SU-DHL-6 (cell line): Measurements from ENCODE around the gene TXLNG.
A peak's percentile ranks its signal among the peaks of the same experiment; 100 is the strongest.

Experiments used
- H2AFZ ChIP-seq: fragments of 200-600 bp; sonication (generic); 2 replicates; pipeline ENCODE4 v1.6.1; 2014; ENCODE audit warnings: low read depth, mild to moderate bottlenecking, moderate library complexity, mixed read lengths, antibody characterized with exemption, low read length; ENCODE audit not compliant: severe bottlenecking
- H3F3A ChIP-seq: fragments of 200-600 bp; shearing (Covaris generic); 2 replicates; pipeline ENCODE4 v1.6.0; 2016; ENCODE audit warnings: antibody characterized with exemption, mild to moderate bottlenecking; ENCODE audit not compliant: insufficient read depth
- H3K27ac ChIP-seq: fragments of 200-600 bp; sonication (generic); 2 replicates; pipeline ENCODE4 v1.5.1; 2016; ENCODE audit warnings: low read depth, mild to moderate bottlenecking, low read length, moderate library complexity, mixed read lengths
- H3K27me3 ChIP-seq: fragments of 200-600 bp; sonication (generic), shearing (Covaris generic); 2 replicates; pipeline ENCODE4 v1.6.0; 2014; ENCODE audit warnings: mild to moderate bottlenecking, low read length
- H3K36me3 ChIP-seq: fragments of 200-600 bp; sonication (generic); 2 replicates; pipeline ENCODE4 v1.6.1; 2014; ENCODE audit warnings: mild to moderate bottlenecking, low read length, mixed read lengths
- H3K4me2 ChIP-seq: fragments of 300-600, 200-600 bp; shearing (Covaris generic), sonication (generic); 2 replicates; pipeline ENCODE4 v1.6.0; 2014; ENCODE audit warnings: low read length, low read depth, mild to moderate bottlenecking; ENCODE audit not compliant: poor library complexity, severe bottlenecking
- H3K4me3 ChIP-seq: fragments of 200-600 bp; sonication (generic); 2 replicates; pipeline ENCODE4 v1.5.1; 2014; ENCODE audit warnings: antibody characterized with exemption, low read length, mild to moderate bottlenecking, mixed read lengths; ENCODE audit not compliant: insufficient read depth, poor library complexity, severe bottlenecking
- H3K79me2 ChIP-seq: fragments of 200-600 bp; sonication (generic); 2 replicates; pipeline ENCODE4 v1.6.1; 2014; ENCODE audit warnings: mild to moderate bottlenecking, low read length, moderate library complexity; ENCODE audit not compliant: insufficient read depth
- H3K9ac ChIP-seq: fragments of 200-600 bp; sonication (generic); 2 replicates; pipeline ENCODE4 v1.7.0; 2014; ENCODE audit warnings: mild to moderate bottlenecking, low read length
- H3K9me2 ChIP-seq: fragments of 200-600 bp; sonication (generic); replicated peaks from 2 replicates; pipeline ENCODE4 v1.6.1; 2014; ENCODE audit warnings: low read length; ENCODE audit not compliant: insufficient read depth
- H3K9me3 ChIP-seq: fragments of 200-600 bp; sonication (generic); 2 replicates; pipeline ENCODE4 v1.6.1; 2014; ENCODE audit warnings: low read length, mixed read lengths; ENCODE audit not compliant: insufficient read depth
- H4K20me1 ChIP-seq: fragments of 200-600 bp; sonication (generic); 2 replicates; pipeline ENCODE4 v1.6.1; 2014; ENCODE audit warnings: low read depth, mild to moderate bottlenecking, antibody characterized with exemption, low read length, moderate library complexity, mixed read lengths
- EZH2phosphoT487 ChIP-seq: fragments of 200-600 bp; sonication (generic), shearing (Covaris generic); conservative IDR thresholded peaks from 2 replicates; pipeline ENCODE4 v1.6.1; 2018; ENCODE audit warnings: mild to moderate bottlenecking, antibody characterized with exemption, low read length, moderate library complexity, mixed read lengths
- TF ChIP-seq, protein P1 (sequence below): fragments of 200-600 bp; sonication (generic); IDR thresholded peaks from one replicate; pipeline ENCODE4 v1.5.1; 2017; ENCODE audit warnings: antibody characterized with exemption, mild to moderate bottlenecking, low read length, moderate library complexity; ENCODE audit not compliant: insufficient read depth, poor library complexity, severe bottlenecking

Gene TXLNG

DNA sequence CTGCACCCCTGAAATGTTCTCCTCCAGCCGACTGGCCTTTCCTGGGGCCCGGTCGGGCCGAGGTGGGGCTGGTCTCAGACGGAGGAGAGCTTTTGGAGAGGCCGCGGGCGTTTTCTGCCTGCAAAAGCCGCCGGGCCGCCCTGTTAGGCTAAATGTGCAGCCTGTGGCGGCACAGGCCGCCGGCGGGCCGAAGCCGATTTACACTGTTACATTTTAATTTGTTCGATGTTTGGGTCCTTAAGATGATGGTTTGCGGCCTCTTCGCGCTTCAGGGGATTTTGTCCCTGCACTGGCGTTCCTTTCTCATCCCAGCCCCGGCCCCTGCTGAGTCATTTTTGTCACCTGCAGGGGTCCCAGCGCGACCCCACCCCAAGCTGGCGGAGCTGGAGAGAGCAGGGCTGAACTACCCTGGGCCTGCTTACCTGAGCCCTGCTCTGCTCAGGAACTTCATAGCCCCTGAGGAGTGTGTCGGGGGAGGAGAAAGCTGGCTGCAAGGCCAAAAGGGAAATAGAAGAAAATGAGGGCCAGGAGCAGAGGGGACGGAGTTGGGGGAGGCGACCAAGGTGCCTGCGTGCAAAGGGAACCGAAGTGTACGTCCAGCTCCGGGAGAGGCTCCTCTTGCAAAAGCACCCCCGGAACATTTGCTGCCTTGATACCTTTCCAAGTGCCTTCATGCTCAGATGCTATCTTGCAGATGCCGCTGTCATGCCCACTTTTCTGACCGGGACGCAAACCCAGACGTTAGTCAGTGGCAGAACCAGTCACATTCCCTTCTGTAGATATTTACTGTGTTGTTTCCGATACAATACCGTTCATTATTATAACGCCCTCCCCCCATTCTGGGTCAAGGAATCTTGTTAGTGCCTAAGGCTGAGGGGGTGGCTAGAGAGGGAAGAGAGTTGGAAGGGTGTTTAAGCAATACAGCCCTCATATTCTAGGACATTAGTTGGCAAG is 84.9 kb downstream of the TXLNG start:
- TF ChIP-seq, protein P1, sequence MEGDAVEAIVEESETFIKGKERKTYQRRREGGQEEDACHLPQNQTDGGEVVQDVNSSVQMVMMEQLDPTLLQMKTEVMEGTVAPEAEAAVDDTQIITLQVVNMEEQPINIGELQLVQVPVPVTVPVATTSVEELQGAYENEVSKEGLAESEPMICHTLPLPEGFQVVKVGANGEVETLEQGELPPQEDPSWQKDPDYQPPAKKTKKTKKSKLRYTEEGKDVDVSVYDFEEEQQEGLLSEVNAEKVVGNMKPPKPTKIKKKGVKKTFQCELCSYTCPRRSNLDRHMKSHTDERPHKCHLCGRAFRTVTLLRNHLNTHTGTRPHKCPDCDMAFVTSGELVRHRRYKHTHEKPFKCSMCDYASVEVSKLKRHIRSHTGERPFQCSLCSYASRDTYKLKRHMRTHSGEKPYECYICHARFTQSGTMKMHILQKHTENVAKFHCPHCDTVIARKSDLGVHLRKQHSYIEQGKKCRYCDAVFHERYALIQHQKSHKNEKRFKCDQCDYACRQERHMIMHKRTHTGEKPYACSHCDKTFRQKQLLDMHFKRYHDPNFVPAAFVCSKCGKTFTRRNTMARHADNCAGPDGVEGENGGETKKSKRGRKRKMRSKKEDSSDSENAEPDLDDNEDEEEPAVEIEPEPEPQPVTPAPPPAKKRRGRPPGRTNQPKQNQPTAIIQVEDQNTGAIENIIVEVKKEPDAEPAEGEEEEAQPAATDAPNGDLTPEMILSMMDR: no peak
- no peak for TF ChIP-seq EZH2phosphoT487
- Histone ChIP-seq H3K27me3 (no peaks in the 10 kb centered on the region), H3K9ac (peak overlapping the region; percentile 77), H3K4me2 (peak overlapping the region; percentile 96), H3K9me3 (no peaks in the 10 kb centered on the region), H3K36me3 (peaks cover 11% of the 10 kb centered on the region), H2AFZ (peak overlapping the region; percentile 82), H3K27ac (peak overlapping the region; percentile 85), H3F3A (no peaks in the 10 kb centered on the region), H3K79me2 (peaks cover 33% of the 10 kb centered on the region), H3K4me3 (peak overlapping the region; percentile 64), H4K20me1 (peaks cover 16% of the 10 kb centered on the region; the same call in 1 of the 2 replicates), H3K9me2 (no peaks in the 10 kb centered on the region)

- peaks cover 8% of the 10 kb centered on the region for H3K36me3 ChIP-seq
- H3K9ac ChIP-seq: no peak overlapping the region
- peak overlapping the region; percentile 42 for H3K27ac ChIP-seq
- H2AFZ ChIP-seq: no peak overlapping the region
- peaks cover 12% of the 10 kb centered on the region; the same call in 1 of the 2 replicates for H4K20me1 ChIP-seq
- no peaks in the 10 kb centered on the region for H3K9me3 ChIP-seq
- H3F3A ChIP-seq: no peaks in the 10 kb centered on the region
- no peaks in the 10 kb centered on the region for H3K27me3 ChIP-seq
- no peak for TF ChIP-seq EZH2phosphoT487
- TF ChIP-seq, protein P1: no peak
- H3K9me2 ChIP-seq: no peaks in the 10 kb centered on the region
- peaks cover 15% of the 10 kb centered on the region for H3K79me2 ChIP-seq
- no peak overlapping the region for H3K4me3 ChIP-seq
- H3K4me2 ChIP-seq: peak overlapping the region; percentile 31
Observed at GRCh38 chrX:16873106-16873505, 86.8 kb downstream of the TXLNG start.

DNA sequence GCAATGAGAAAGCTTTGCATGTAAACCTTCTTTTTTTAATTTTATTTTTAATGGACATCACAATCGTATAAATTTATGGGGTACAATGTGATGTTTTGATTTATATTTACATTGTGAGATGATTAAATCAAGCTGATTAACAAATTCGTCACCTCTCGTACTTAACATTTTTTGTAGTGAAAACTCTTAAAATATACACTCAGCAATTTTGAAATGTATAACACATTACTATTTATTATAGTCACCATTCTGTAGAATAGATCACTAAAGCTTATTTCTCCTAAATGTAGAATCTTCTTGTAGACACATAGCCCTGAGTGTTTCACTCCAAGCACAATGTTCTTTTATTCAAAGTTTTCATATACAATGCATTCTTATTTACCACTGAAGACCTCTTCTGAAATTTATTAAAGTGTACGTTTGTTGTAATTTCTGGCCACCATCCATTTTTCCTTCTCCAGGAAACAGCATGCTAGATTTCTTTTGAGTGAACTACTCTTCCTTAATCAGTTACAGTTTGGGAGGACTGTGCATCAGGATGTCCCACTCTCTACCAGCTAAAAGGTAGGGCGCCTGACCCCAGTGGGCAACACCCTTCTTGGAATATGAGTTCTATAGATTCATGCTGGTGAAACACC is 88.3 kb downstream of the TXLNG start:
- Histone ChIP-seq H3K9ac (no peak overlapping the region), H3K27ac (no peak overlapping the region), H3K4me3 (no peak overlapping the region), H2AFZ (no peak overlapping the region), H3K9me2 (no peaks in the 10 kb centered on the region), H3K9me3 (no peaks in the 10 kb centered on the region), H3K27me3 (no peaks in the 10 kb centered on the region), H3K4me2 (no peak overlapping the region), H3K36me3 (no peaks in the 10 kb centered on the region), H3F3A (no peaks in the 10 kb centered on the region), H3K79me2 (peaks cover under 1% of the 10 kb centered on the region; the same call in 1 of the 2 replicates), H4K20me1 (no peaks in the 10 kb centered on the region)
- no peak for TF ChIP-seq EZH2phosphoT487
- TF ChIP-seq, protein P1: no peak
